Erythroblast (primary cell): Measurements from ENCODE around the gene NSD2.

Experiments
- GATA1 ChIP-seq: IDR thresholded peaks from 2 replicates; pipeline ENCODE4 v1.6.1; 2011; ENCODE audit warnings: low read depth, mild to moderate bottlenecking, control low read depth, low read length, moderate library complexity
- POLR2A ChIP-seq: IDR thresholded peaks from 2 replicates; pipeline ENCODE4 v1.6.1; 2011; ENCODE audit warnings: mild to moderate bottlenecking, low read length

GRCh38 chr4:1841201-1841886 is 29.8 kb upstream of the NSD2 start:
- no peak for TF ChIP-seq POLR2A
- TF ChIP-seq GATA1 = no peak
